ENCODE results near the gene DTNBP1.

DNA sequence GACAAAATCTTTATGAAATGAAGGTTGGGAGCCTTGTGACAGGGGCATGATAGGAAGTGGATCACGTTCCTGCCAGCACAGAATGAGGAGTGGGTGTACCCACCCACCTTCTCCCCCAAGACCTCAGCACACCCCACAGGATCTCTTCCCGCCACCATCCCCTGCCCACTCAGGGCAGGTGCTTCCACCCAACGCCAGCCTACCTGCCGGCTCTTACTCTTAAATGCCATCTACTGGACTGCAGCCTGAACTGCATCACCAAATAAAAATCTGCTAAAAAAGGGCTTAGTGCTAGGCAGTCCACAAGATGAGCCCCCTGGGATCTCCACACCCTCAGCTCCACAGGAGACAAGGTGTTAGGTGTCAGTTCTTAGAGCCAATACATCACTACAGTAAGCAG lies 20.6 kb downstream of the DTNBP1 start:
- TF ChIP-seq TAF1 (IDR thresholded peaks at IDR 0.05; ENCODE audit: borderline replicate concordance, insufficient read depth, low read length) (no peak), SIN3A (IDR thresholded peaks at IDR 0.05; ENCODE audit: borderline replicate concordance, insufficient read depth, low read length) (no peak), POLR2AphosphoS5 (IDR thresholded peaks at IDR 0.05; ENCODE audit: low read depth, low read length) (no peak)
- TF ChIP-seq, protein P1, sequence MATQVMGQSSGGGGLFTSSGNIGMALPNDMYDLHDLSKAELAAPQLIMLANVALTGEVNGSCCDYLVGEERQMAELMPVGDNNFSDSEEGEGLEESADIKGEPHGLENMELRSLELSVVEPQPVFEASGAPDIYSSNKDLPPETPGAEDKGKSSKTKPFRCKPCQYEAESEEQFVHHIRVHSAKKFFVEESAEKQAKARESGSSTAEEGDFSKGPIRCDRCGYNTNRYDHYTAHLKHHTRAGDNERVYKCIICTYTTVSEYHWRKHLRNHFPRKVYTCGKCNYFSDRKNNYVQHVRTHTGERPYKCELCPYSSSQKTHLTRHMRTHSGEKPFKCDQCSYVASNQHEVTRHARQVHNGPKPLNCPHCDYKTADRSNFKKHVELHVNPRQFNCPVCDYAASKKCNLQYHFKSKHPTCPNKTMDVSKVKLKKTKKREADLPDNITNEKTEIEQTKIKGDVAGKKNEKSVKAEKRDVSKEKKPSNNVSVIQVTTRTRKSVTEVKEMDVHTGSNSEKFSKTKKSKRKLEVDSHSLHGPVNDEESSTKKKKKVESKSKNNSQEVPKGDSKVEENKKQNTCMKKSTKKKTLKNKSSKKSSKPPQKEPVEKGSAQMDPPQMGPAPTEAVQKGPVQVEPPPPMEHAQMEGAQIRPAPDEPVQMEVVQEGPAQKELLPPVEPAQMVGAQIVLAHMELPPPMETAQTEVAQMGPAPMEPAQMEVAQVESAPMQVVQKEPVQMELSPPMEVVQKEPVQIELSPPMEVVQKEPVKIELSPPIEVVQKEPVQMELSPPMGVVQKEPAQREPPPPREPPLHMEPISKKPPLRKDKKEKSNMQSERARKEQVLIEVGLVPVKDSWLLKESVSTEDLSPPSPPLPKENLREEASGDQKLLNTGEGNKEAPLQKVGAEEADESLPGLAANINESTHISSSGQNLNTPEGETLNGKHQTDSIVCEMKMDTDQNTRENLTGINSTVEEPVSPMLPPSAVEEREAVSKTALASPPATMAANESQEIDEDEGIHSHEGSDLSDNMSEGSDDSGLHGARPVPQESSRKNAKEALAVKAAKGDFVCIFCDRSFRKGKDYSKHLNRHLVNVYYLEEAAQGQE (IDR thresholded peaks at IDR 0.05; ENCODE audit: insufficient read depth in 1 of 2, low read depth in 2 of 2, low read length in 2 of 2): no peak

Data from PFSK-1 (cell line).